ENCODE data around the gene ACTR3C. TPM values are rescaled to one million over a fixed set of nuclear protein-coding genes. Genes with fewer than 3 reads are reported as not detected.
"Not testable (repeated sequence)": the region's sequence is repeated elsewhere in the genome, so short reads cannot be mapped to it uniquely, and the experiment has no call there.

ACTR3C gene
- total and polyA plus RNA-seq, 4 experiments from 2014 or later: 3.6 to 17.8 (median 10.8) TPM

- POLR2A ChIA-PET (ENCODE audit: partially characterized antibody); H3K27ac ChIP-seq (ENCODE audit: low read depth, low read length); H3K4me1 ChIP-seq (ENCODE audit: insufficient read depth, low read length); H3K4me3 ChIP-seq (ENCODE audit: low read length in 2 of 2); H3K4me1 Mint-ChIP-seq; H3K9me3 ChIP-seq (ENCODE audit: control insufficient read depth in 1 of 2, low read length in 2 of 2); H3K27me3 ChIP-seq (ENCODE audit: insufficient read depth, low read length); H3K4me3 Mint-ChIP-seq; H3K36me3 Mint-ChIP-seq; H3K27ac Mint-ChIP-seq; H3K9me3 Mint-ChIP-seq; H3K27me3 Mint-ChIP-seq; H3K36me3 ChIP-seq (ENCODE audit: insufficient read depth, low read length): not testable (repeated sequence)
- CTCF ChIA-PET (ENCODE audit: partially characterized antibody): interaction anchor here (0.7 kb wide), 2 partner anchors 153 to 473 kb away, joined by 3 read pairs; no protein-coding TSS in a partner anchor
- intact Hi-C loops (cut with micrococcal nuclease): loop anchor here (2.0 to 5.0 kb wide), 3 partner anchors 135 to 701 kb away; no protein-coding TSS in a partner anchor
- peak in 4 of 5 donors; percentile 27 to 47 (median 33) for DNase-seq
Observed at GRCh38 chr7:150285849-150286754, 37.2 kb downstream of the ACTR3C start.

- H3K36me3 ChIP-seq (ENCODE audit: insufficient read depth, low read length); H3K4me3 ChIP-seq (ENCODE audit: low read length in 2 of 2); POLR2A ChIA-PET (ENCODE audit: partially characterized antibody); intact Hi-C loops (cut with micrococcal nuclease); H3K4me3 Mint-ChIP-seq; H3K27me3 ChIP-seq (ENCODE audit: insufficient read depth, low read length); H3K4me1 ChIP-seq (ENCODE audit: insufficient read depth, low read length); H3K27ac ChIP-seq (ENCODE audit: low read depth, low read length); H3K4me1 Mint-ChIP-seq; DNase-seq; CTCF ChIA-PET (ENCODE audit: partially characterized antibody); H3K36me3 Mint-ChIP-seq; H3K27ac Mint-ChIP-seq; H3K27me3 Mint-ChIP-seq; H3K9me3 Mint-ChIP-seq; H3K9me3 ChIP-seq (ENCODE audit: control insufficient read depth in 1 of 2, low read length in 2 of 2): not testable (repeated sequence)
Observed at GRCh38 chr7:150283608-150284007, 39.7 kb downstream of the ACTR3C start.

- DNase-seq; H3K27ac ChIP-seq (ENCODE audit: low read depth, low read length); H3K27ac Mint-ChIP-seq; H3K9me3 ChIP-seq (ENCODE audit: control insufficient read depth in 1 of 2, low read length in 2 of 2); intact Hi-C loops (cut with micrococcal nuclease); H3K4me1 ChIP-seq (ENCODE audit: insufficient read depth, low read length); H3K4me3 Mint-ChIP-seq; H3K9me3 Mint-ChIP-seq; H3K36me3 ChIP-seq (ENCODE audit: insufficient read depth, low read length); POLR2A ChIA-PET (ENCODE audit: partially characterized antibody); H3K4me3 ChIP-seq (ENCODE audit: low read length in 2 of 2); H3K27me3 ChIP-seq (ENCODE audit: insufficient read depth, low read length); H3K4me1 Mint-ChIP-seq; H3K36me3 Mint-ChIP-seq; H3K27me3 Mint-ChIP-seq; CTCF ChIA-PET (ENCODE audit: partially characterized antibody): not testable (repeated sequence)
Observed at GRCh38 chr7:150283111-150283510, 40.2 kb downstream of the ACTR3C start.

- H3K27me3 ChIP-seq (ENCODE audit: insufficient read depth, low read length); H3K9me3 Mint-ChIP-seq; H3K4me3 Mint-ChIP-seq; POLR2A ChIA-PET (ENCODE audit: partially characterized antibody); H3K4me1 Mint-ChIP-seq; DNase-seq; H3K27ac ChIP-seq (ENCODE audit: low read depth, low read length); intact Hi-C loops (cut with micrococcal nuclease); H3K9me3 ChIP-seq (ENCODE audit: control insufficient read depth in 1 of 2, low read length in 2 of 2); H3K36me3 Mint-ChIP-seq; H3K27me3 Mint-ChIP-seq; H3K4me1 ChIP-seq (ENCODE audit: insufficient read depth, low read length); CTCF ChIA-PET (ENCODE audit: partially characterized antibody); H3K4me3 ChIP-seq (ENCODE audit: low read length in 2 of 2); H3K36me3 ChIP-seq (ENCODE audit: insufficient read depth, low read length); H3K27ac Mint-ChIP-seq: not testable (repeated sequence)
Observed at GRCh38 chr7:150281681-150282403, 41.5 kb downstream of the ACTR3C start.

GRCh38 chr7:150278383-150278782 lies 45.0 kb downstream of the ACTR3C start:
- H3K9me3 Mint-ChIP-seq; H3K4me1 ChIP-seq (ENCODE audit: insufficient read depth, low read length); H3K9me3 ChIP-seq (ENCODE audit: control insufficient read depth in 1 of 2, low read length in 2 of 2); H3K36me3 ChIP-seq (ENCODE audit: insufficient read depth, low read length); H3K27me3 ChIP-seq (ENCODE audit: insufficient read depth, low read length); DNase-seq; H3K4me1 Mint-ChIP-seq; H3K27ac Mint-ChIP-seq; CTCF ChIA-PET (ENCODE audit: partially characterized antibody); H3K4me3 Mint-ChIP-seq; POLR2A ChIA-PET (ENCODE audit: partially characterized antibody); H3K4me3 ChIP-seq (ENCODE audit: low read length in 2 of 2); H3K27ac ChIP-seq (ENCODE audit: low read depth, low read length); H3K27me3 Mint-ChIP-seq; H3K36me3 Mint-ChIP-seq: not testable (repeated sequence)
- intact Hi-C loops (cut with micrococcal nuclease): loop anchor here (5.0 kb wide), 2 partner anchors 221 to 471 kb away; no protein-coding TSS in a partner anchor

GRCh38 chr7:150276132-150276695 lies 47.1 kb downstream of the ACTR3C start:
- POLR2A ChIA-PET (ENCODE audit: partially characterized antibody); H3K4me3 ChIP-seq (ENCODE audit: low read length in 2 of 2); H3K27ac ChIP-seq (ENCODE audit: low read depth, low read length); H3K9me3 ChIP-seq (ENCODE audit: control insufficient read depth in 1 of 2, low read length in 2 of 2); H3K4me1 Mint-ChIP-seq; H3K9me3 Mint-ChIP-seq; H3K4me1 ChIP-seq (ENCODE audit: insufficient read depth, low read length); H3K4me3 Mint-ChIP-seq; H3K27me3 Mint-ChIP-seq; H3K36me3 Mint-ChIP-seq; H3K36me3 ChIP-seq (ENCODE audit: insufficient read depth, low read length); H3K27me3 ChIP-seq (ENCODE audit: insufficient read depth, low read length): not testable (repeated sequence)
- H3K27ac Mint-ChIP-seq: peak overlapping the region in 1 of 7 donors; percentile 52
- peak; percentile 39 to 46 (median 41) for DNase-seq
- intact Hi-C loops (cut with micrococcal nuclease): loop anchor here (5.0 kb wide), 2 partner anchors 219 to 469 kb away; no protein-coding TSS in a partner anchor
- CTCF ChIA-PET (ENCODE audit: partially characterized antibody): interaction anchor here (1.2 kb wide), 1 partner anchor 393 kb away, joined by 4 read pairs; no protein-coding TSS in a partner anchor

GRCh38 chr7:150271898-150272297 lies 51.4 kb downstream of the ACTR3C start:
- POLR2A ChIA-PET (ENCODE audit: partially characterized antibody); H3K4me1 Mint-ChIP-seq; H3K27me3 ChIP-seq (ENCODE audit: insufficient read depth, low read length); H3K4me1 ChIP-seq (ENCODE audit: insufficient read depth, low read length); H3K4me3 ChIP-seq (ENCODE audit: low read length in 2 of 2); H3K9me3 Mint-ChIP-seq; CTCF ChIA-PET (ENCODE audit: partially characterized antibody); H3K4me3 Mint-ChIP-seq; H3K36me3 ChIP-seq (ENCODE audit: insufficient read depth, low read length); H3K27me3 Mint-ChIP-seq; intact Hi-C loops (cut with micrococcal nuclease); H3K27ac ChIP-seq (ENCODE audit: low read depth, low read length); H3K36me3 Mint-ChIP-seq; H3K9me3 ChIP-seq (ENCODE audit: control insufficient read depth in 1 of 2, low read length in 2 of 2): not testable (repeated sequence)
- peak in 1 of 5 donors; percentile 2 for DNase-seq
- H3K27ac Mint-ChIP-seq: peak overlapping the region in 1 of 7 donors; percentile 62
